Activated CD4-positive, alpha-beta T cell treated with anti-CD3 and anti-CD28 coated beads, Interleukin-2, amount 50 U/mL, for 4 hours (primary cell): ENCODE measurements around the gene SIGLEC8.
"Not testable (repeated sequence)": the region's sequence is repeated elsewhere in the genome, so short reads cannot be mapped to it uniquely, and the experiment has no call there.

Experiments used
- DNase-seq, 2 experiments: peaks; one replicate each; pipeline ENCODE4 v3.0.0-alpha.2; 2020

SIGLEC8 gene

DNA sequence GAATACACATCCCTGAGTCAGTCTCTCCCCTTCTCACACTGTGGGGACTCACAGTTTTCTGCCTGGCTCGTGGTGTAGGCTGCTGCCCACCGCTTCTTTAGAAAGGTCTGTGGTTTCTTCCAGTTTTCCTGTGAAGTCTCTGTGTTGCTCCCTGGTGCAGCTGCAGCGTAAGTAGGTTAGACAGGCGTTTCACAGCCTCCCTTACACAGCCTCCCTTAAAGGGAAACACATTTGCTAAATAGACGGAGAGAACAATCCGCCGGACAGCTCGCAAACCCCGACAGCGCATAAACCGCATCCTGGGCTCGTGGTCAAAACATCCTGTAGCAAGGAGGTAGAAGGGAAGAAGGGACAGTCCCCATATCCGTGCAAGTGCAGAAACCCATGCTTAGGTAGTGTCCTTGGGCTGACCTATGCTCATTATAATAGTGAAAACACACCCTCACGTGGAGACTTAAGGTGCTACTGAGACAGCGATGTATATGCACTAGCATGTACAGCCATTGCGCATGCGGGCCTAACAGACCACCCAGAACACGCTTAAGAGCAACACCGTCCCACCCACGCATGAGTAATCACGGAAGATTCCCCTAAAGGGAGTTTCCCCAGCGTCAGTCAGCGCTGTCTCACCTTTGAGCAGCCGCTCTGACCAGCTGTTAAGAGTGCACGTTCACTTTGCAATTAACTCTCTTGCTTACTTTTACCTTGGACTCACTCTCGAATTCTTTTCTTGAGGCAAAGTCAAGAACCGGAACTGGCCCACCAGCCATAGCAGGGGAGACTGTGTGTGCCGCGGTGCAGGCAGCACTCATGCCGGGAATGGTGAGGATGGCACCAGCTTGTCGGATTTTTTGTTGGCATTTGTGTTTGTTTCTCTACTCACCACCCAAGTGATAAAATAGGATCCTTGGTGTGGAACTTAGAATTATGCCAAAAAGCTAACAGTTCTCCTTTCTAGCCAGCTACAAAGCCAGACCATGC, 16.6 kb downstream of the SIGLEC8 start:
- DNase-seq, result peak; percentile 81 to 88

DNA sequence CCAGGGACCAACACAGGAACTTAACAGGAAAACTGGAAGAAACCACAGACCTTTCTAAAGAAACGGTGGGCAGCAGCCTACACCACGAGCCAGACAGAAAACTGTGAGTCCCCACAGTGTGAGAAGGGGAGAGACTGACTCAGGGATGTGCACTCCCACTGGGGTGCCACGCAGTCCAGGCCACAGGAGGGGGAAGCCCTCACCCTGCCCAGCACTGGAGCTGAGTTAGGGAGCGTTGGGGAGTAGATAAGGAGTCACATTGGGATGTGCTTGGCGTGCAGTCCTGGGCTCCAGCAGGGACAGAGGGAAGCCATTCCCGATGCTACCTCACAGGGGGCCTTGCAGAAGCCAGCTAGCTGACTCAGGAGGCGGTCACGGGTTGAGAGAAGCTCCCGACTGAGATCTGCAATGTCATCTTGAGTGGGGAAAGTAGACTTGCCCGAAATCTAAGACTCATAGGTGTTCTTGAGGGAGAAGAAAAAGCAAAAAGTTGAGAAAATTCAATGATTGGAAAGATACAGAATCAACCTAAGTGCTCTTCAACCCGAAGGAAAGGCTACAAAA, 17.3 kb downstream of the SIGLEC8 start:
- peak; percentile 58 to 68 for DNase-seq

DNA sequence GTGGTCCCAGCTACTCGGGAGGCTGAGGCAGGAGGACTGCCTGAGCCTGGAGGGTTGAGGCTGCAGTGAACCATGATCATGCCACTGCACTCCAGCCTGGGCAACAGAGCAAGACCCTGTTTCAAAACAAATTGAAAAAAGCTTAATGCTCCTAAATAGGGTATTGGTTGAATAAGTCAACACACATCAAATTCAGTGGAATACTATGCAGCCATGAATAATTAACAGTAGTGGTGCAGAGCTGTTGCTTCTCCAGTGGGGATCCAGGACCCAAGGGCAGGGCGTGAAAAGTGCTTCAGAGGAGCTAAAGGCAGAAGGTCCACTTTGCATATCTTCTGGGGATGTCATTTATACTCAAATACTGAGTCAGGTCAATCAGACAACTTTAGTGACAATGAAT, 18.2 kb downstream of the SIGLEC8 start:
- DNase-seq, result no peak

DNA sequence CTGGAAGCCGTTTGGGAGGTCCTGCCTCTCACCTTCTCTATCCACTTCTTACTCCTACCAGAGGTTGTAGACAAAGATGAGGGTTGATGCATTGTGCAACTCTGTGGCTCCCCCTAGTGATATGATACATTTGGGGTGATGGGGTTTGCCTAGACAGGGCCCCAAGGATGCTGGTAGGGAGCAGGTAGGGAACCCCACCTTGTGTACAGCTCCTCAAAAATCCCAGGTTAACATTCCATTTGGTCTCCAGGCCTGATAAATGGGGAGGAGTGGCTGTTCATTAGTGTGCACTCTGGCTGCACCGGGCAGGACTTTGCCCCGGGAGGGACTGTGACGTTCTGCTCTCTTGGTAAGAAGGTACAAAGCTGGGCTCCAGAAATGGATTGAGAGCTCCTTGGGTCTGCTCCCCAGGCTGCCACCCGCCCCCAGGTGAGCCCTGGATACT, 19.2 kb downstream of the SIGLEC8 start:
- DNase-seq, result no peak

DNA sequence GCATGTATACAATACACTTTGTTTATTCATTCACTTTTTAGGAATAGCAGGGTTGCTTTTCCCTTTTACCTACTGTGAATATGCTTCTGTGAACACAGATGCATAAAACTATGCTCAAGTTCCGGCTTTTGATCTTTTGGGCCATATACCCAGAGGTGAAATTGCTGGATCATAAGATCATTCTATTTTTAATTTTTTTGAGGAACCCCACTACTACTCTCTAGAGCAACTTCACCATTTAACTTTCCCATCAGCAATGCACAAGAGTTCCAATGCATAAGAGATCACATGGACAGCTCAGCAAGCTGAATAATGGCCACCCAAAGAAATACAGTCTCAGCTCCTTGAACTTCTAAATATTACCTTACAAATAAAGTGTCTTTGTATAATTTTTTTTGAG, 23.8 kb downstream of the SIGLEC8 start:
- DNase-seq, result no peak

DNA sequence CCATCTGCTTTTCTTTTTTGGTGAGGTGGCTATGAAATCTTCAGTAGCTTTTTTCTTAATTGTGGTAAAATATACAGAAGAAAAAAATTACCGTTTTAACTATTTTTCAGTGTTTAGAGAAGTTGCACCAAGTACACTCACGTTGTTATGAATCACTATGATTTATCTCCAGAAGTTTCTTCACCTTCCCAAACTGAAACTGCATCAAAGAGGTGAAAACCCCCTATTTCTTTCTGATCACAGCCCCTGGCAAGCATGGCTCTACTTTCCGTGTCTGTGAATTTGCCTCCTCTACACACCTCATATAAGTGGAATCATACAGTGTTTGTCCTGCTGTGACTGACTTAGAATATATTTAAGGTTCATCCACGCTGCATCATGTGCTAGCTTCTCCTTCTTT, 25.2 kb downstream of the SIGLEC8 start:
- no peak for DNase-seq

DNA sequence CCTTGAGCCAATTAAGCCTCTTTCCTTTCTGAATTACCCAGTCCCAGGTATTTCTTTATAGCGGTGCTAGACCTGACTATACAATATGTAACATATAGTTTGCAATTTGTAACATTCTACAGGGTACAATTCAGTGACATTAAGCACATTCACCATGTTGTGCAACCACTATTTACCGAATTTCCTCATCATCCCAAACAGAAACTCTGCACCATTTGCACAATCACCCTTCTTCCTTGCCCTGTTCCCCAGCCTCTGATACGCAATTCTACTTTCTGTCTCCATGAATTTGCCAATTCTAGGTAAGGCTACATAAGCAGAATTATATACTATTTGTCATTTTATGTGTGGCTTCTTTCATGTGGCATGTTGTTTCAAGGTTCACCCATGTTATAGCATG, 27.1 kb downstream of the SIGLEC8 start:
- no peak for DNase-seq

DNA sequence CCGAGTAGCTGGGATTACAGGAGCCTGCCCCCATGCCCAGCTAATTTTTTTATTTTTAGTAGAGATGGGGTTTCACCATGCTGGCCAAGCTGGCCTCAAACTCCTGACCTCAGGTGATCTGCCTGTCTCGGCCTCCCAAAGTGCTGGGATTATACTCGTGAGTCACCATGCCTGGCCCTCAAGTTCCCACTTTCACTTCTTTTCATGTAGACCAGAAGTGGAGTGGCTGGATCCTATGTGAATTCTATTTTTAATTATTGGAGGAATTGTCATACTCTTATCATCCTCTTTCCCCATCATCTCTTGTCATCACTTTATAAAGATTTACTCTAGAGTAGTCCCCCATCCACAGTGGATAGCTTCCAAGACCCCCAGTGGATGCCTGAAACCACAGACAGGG, 28.0 kb downstream of the SIGLEC8 start:
- no peak for DNase-seq

DNA sequence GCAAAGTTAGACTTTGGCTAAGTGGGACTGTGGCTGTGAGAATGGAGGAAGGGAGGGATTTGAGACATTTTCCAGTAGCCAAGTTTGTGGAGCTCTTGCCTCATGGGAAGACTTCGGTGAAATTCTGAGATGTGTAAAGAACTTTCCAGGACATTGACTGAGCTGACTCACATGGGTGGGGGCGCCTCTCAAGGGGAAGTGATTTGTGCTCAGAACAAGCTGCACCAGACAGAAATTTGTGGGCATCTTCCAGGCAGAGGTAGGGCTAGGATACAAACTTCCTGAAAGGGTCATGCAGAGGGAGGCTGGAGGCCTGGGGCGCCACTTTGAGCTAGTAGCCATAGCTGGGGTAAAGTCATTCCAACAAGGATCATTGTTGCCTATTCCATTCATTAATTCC, 31.1 kb downstream of the SIGLEC8 start:
- no peak for DNase-seq

DNA sequence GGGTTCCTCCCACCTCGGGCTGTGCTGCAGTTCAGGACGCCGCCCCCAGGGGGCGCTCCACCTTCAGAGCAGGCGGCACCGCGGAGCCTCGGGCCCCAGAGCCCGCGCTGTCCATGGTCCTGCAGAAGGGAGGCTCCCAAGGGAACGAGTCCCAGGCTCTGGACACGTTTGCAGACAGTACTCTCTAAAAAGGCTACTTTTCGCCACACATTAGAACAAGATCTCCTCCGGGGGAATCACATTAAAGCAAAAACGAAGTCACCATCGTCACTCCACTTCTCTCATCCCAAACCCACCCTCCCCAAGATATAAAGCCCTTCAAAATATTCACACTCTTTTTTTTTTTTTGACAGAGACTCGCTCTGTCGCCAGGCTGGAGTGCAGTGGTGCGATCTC, 36.2 kb downstream of the SIGLEC8 start:
- DNase-seq, result peak; percentile 78 to 81

DNA sequence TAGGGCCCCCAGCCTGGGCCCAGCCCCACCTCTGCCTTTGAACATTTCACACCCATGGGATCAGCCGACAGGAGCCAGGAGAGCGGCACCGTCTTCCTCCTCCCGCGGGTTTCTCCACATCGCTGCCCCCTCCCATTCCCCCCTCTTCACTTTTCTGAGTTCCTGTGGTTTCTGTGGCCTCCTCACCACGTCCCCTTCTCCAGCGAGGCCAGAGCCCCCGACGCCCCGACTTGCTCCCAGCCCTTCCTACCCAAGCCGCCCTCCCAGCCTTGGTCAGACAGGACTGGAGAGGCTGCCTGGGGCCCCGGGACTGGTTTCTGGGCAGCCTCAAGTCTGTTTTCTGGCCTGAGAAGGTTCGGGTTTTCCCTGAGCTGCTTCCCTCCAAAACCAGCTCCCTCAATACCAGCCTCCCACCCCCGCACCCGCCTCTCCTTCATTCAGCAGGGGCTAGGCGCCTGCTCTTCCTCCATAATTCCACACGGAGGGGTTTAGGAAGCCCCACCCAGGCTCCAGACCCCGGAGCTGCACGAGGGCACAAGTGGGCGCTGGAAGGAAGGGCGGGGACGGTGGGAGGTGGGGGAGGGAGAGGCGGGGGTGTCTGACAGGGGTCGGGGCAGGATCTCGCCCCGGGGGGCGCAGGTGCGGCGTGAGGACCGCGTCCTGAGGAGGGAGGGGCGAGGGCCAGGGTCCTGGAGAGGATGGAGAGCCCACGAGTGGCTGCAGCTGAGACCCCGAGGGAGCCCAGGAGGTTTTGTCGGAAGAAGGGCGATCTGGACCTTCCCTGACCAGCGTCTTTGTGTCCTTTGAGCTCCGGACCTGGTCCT, 36.8 kb downstream of the SIGLEC8 start:
- DNase-seq, result no peak

DNA sequence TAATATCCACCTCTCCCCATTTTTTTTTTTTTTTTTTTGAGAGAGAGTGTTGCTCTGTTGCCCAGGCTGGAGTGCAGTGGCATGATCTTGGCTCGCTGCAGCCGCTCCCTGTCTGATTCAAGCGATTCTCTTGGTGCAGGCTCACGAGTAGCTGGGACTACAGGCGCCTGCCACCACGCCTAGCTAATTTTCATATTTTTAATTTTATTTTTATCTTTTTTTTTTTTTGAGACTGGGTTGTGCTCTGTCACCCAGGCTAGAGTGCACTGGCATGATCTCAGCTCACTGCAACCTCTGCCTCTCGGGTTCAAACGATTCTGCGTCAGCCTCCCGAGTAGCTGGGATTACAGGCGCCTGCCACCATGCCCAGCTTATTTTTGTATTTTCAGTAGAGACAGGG, 37.7 kb downstream of the SIGLEC8 start:
- DNase-seq, result not testable (repeated sequence)

DNA sequence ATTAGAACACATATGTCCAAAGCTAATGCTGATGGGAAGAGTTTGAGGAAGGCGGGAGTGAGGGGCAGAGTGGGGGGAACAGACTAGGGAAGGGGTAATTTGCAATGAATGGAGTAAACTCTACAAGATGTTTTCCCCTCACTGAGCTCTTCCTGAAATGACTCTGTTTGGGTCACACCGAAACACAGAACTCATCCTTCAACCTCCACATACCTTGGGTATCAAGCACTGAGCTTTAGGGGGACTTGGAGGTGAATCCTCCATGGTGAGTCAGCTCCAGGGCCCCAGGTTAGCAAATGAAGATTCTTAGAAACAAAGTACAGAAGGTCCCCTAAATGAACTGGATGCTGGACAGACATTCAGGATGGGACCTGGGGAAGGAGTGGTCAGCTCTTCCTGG, 39.5 kb downstream of the SIGLEC8 start:
- DNase-seq, result no peak

DNA sequence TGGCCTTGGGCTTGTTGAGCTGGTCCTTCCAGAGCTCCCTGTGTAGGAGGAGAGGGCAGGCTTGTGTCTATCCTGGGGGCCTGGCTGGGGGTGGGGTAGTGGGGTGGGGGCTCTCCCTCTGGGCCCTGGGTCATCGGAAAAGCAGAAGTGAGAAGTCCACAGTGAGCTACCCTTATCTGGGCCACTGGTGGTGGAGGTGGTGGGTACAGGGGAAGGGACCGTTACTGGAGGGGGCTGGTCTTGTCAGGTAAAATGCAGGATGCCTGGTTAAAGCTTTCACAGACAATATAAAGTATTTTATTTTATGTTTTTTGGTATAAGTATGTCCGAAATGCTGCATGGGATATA, 40.5 kb downstream of the SIGLEC8 start:
- DNase-seq, result no peak

DNA sequence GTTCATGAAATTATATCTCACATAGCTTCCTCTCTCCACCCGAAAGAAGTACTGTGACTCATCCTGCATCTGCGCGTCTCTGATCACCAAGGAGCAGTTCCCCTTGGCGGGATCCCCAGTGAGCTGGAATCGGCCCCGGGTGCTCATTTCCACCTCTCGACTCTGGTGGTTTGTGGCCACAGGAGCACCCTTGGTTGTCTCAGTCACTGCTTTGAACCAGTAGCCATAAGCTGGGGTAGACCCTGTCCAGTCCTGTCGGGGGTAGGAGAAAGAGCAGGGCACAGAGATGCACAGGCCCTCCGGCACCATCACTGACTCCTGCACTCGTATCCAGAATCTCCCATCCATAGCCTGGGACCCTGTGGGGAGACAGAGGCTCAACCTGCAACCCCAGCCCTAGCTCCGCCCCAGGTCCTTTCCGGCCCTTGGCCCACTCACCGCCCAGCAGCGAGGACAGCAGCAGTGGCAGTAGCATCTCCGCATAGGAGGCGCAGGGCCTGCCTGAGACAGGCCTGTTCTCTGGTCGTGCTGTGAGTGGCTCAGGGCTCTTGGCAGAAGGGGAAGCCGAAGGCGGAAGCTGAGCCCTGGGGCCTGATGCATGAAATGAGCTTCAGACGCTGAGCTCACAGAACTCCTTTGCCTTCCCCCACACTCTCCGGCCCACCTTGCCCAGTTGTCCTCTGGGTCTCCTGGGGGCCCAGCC, 41.0 kb downstream of the SIGLEC8 start, which contains the start of gene SIGLEC10:
Gene SIGLEC10, minus strand, starts transcription at position 536 of the 703 bp plus-strand sequence. Its CDS starts 61 bp downstream, at position 475.
- no peak for DNase-seq

DNA sequence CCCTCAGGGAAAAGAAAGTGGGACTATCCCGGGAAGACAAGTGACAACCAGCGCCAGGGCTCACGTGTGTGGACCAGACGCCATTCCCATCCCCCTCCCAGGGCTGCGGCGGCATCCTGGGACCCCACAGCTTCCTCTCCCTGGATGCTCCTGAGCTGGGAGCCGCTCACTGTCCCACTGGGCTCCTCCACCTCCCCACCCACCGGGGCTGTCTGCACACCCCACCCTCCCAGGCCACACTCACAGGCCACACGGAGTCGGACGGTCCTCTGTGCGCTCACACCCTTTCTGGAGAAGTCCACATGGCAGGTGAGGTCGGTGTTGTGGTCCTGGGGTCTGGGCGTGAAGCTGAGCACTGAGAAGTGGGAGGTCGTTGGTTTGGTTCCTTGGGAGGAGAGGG, 41.8 kb downstream of the SIGLEC8 start:
- DNase-seq, result not testable (repeated sequence)

DNA sequence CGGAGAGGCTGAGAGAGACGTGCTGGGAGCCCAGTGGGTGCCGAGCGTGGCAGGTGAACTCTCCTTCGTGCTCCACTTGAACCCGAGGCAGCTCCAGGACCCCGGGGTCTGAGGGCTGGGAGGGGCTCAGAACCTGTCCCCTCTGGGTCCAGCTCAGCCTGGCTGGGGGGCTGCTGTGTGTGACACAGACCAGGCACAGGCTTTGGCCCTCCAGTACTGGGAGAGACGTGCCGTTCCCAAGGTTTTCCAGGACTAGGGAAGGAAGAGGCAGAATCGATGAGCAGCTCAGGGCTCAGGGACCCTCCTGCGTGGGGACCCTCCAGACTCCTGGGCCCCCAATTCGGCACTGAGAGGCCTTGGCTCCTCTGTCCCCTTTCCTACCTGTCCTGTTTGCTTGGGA, 43.1 kb downstream of the SIGLEC8 start:
- no peak for DNase-seq

DNA sequence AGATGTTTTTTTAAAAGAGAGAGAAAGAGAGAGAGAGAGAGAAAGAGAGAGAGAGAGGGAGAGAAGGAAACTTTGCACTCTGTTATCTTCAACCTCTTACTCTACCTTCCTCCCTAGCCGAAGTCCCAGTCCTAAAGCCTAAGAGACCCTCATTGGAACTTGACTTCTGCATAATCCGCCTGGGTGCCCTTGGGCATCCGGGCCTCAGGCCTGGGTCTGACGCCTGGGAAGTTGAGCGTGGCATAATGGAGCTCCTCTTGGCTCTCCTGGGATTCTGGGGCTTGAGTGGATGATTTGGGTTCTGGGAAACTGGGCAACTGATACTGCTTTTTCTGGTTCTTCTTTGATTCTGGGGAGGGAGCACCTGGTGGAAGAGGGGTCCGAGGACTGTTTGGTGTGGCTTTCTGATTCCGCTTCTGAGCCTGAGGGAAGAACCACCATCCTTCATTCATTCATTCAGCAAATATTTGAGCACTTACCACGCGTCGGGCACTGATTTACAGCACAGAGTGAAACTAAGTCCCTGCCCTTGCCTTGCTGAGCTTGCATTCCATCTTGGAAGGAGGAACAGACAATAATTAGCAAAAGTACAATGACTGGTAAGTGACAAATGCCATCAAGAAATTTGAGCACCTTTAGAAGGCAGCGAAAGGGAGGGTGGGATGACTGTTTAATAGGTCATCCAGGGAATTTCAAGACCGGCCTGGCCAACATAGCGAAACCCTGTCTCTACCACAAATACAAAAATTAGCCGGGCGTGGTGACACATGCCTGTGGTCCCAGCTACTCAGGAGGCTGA, 47.1 kb downstream of the SIGLEC8 start:
- no peak for DNase-seq

DNA sequence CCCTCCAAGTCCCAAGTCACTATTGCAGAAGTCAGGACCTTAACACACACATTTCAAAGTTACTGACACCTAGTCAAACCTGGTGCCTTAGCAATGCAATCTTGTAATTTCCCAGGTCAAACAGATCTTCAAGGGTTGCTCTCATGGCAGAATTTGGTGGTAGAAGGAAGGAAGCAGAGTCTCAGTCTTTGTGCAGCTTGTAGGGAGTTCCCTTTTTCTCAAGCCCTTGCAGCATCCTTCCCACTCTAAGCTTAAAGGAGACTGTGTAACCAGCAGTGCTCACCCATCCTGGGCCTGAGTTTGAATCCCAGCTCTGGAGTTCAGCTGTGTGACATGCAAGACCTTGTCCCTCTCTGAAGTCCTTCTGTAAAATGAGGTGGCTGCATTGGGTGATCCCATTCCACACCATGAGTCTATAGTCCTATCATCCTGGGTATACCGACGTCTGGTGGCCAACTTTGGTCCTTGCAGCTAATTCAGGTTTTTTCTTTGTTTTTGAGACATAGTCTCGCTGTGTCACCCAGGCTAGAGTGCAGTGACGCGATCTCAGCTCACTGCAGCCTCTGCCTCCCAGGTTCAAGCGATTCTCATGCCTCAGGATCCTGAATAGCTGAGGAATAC, 50.6 kb downstream of the SIGLEC8 start:
- no peak for DNase-seq

DNA sequence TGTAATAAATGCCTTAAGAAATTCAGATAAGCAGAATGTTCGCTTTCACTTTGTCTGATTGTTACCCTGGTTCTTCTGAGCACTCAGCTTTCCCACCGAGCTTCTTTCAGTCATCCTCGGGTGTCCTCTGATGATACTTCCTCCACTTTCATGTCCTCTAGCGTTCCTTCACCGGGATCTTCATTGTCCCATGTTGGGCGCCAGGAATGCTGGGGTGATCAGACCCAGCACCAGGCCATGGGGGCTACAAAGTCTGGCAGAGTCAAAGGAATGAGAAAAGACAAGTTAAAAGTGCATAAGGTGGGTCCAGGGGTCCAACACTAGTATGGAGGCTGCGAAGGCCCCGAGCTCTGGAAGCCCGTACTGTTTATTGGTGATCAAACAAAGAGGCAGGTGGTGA, 56.1 kb downstream of the SIGLEC8 start:
- no peak for DNase-seq
